ENCODE measurements around the gene MPP2.

- TF ChIP-seq, protein P1, sequence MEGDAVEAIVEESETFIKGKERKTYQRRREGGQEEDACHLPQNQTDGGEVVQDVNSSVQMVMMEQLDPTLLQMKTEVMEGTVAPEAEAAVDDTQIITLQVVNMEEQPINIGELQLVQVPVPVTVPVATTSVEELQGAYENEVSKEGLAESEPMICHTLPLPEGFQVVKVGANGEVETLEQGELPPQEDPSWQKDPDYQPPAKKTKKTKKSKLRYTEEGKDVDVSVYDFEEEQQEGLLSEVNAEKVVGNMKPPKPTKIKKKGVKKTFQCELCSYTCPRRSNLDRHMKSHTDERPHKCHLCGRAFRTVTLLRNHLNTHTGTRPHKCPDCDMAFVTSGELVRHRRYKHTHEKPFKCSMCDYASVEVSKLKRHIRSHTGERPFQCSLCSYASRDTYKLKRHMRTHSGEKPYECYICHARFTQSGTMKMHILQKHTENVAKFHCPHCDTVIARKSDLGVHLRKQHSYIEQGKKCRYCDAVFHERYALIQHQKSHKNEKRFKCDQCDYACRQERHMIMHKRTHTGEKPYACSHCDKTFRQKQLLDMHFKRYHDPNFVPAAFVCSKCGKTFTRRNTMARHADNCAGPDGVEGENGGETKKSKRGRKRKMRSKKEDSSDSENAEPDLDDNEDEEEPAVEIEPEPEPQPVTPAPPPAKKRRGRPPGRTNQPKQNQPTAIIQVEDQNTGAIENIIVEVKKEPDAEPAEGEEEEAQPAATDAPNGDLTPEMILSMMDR (IDR thresholded peaks at IDR 0.05) = no peak
- no peak for TF ChIP-seq USF2 (IDR thresholded peaks at IDR 0.05; ENCODE audit: borderline replicate concordance, low read depth, low read length)
- TF ChIP-seq RFX5 (IDR thresholded peaks at IDR 0.05; ENCODE audit: low read length) = no peak
Measured at GRCh38 chr17:43950554-43950953, 43.2 kb upstream of the MPP2 start.

Measured in SK-N-SH (cell line).